PC-3 (cell line): ENCODE data around the gene TSNAX. TPM values are rescaled to one million over a fixed set of nuclear protein-coding genes. Genes with fewer than 3 reads are reported as not detected.
A peak's percentile ranks its signal among the peaks of the same experiment; 100 is the strongest.

Experiments used
- ATAC-seq: fragments of 200-7000 bp; cut with Tn5 transposase; 2 replicates; pipeline ENCODE4 v1.9.1; 2020; ENCODE audit warnings: mild to moderate bottlenecking, moderate library complexity
- BruUV-seq: library from RNA; stranded (reverse); fragments of 400-500 nt; replicated peaks from 2 replicates; lab custom pipeline; 2021; lab: Mats Ljungman, UMichigan
- CTCF ChIA-PET: fragments of 300-600 bp; sonication (Branson Sonifier 250); formaldehyde crosslinking; loops from one replicate; lab custom pipeline; 2022; ENCODE audit warnings: antibody characterized with exemption; lab: Charles Lee
- POLR2A ChIA-PET: fragments of 300-600 bp; sonication (Branson Sonifier 250); formaldehyde crosslinking; loops from one replicate; lab custom pipeline; 2022; ENCODE audit warnings: antibody characterized with exemption; ENCODE audit not compliant: unreplicated experiment; lab: Charles Lee
- DNase-seq: peaks from one replicate; pipeline ENCODE4 v3.0.0-alpha.2; 2015
- H2AFZ ChIP-seq: fragments of 300-600 bp; sonication (generic); 2 replicates; pipeline ENCODE4 v1.6.0; 2016; ENCODE audit warnings: antibody characterized with exemption, low read length
- H3F3A ChIP-seq: fragments of 300-600 bp; sonication (generic); one replicate; pipeline ENCODE4 v1.6.0; 2017; ENCODE audit warnings: antibody characterized with exemption, low read length, control low read depth, mild to moderate bottlenecking; ENCODE audit not compliant: unreplicated experiment
- H3K27ac ChIP-seq: fragments of 300-600 bp; sonication (generic); 2 replicates; pipeline ENCODE4 v1.5.1; 2016; ENCODE audit warnings: mild to moderate bottlenecking, low read length
- H3K27me3 ChIP-seq: fragments of 300-600 bp; sonication (generic); 2 replicates; pipeline ENCODE4 v1.6.1; 2016; ENCODE audit warnings: low read length, mixed read lengths
- H3K36me3 ChIP-seq: fragments of 300-600 bp; sonication (generic); 2 replicates; pipeline ENCODE4 v1.6.1; 2016; ENCODE audit warnings: low read depth, mixed run types, low read length, mixed read lengths
- H3K4me1 ChIP-seq: fragments of 300-600 bp; sonication (generic); 2 replicates; pipeline ENCODE4 v1.5.1; 2016; ENCODE audit warnings: low read length; ENCODE audit not compliant: insufficient read depth
- H3K4me2 ChIP-seq: fragments of 300-600 bp; sonication (generic); 2 replicates; pipeline ENCODE4 v1.6.0; 2016; ENCODE audit warnings: low read length
- H3K4me3 ChIP-seq: fragments of 300-600 bp; sonication (generic); 2 replicates; pipeline ENCODE4 v1.5.1; 2016; ENCODE audit warnings: mild to moderate bottlenecking, low read length, mixed read lengths
- H3K79me2 ChIP-seq: fragments of 300-600 bp; sonication (generic); 2 replicates; pipeline ENCODE4 v1.6.1; 2017; ENCODE audit warnings: low read length, mixed read lengths
- H3K9ac ChIP-seq: fragments of 300-600 bp; sonication (generic); 2 replicates; pipeline ENCODE4 v1.6.0; 2016; ENCODE audit warnings: mild to moderate bottlenecking, low read length
- H3K9me2 ChIP-seq: fragments of 300-600 bp; sonication (generic); replicated peaks from 2 replicates; pipeline ENCODE4 v1.6.1; 2016; ENCODE audit warnings: mixed run types, low read length, mixed read lengths
- H3K9me3 ChIP-seq: fragments of 300-600 bp; sonication (generic); 2 replicates; pipeline ENCODE4 v1.6.1; 2016; ENCODE audit warnings: low read length, mixed read lengths
- H4K20me1 ChIP-seq: fragments of 300-600 bp; sonication (generic); 2 replicates; pipeline ENCODE4 v1.6.1; 2016; ENCODE audit warnings: low read length, mixed read lengths
- CTCF ChIP-seq: fragments of 300-600 bp; sonication (generic); conservative IDR thresholded peaks from 2 replicates; pipeline ENCODE4 v1.5.1; 2017; ENCODE audit warnings: antibody characterized with exemption, low read depth, mild to moderate bottlenecking, low read length
- EZH2 ChIP-seq: fragments of 300-600 bp; sonication (generic); IDR thresholded peaks from one replicate; pipeline ENCODE4 v1.6.1; 2017; ENCODE audit warnings: antibody characterized with exemption, mild to moderate bottlenecking, low read length; ENCODE audit not compliant: unreplicated experiment
- EZH2phosphoT487 ChIP-seq: fragments of 300-600 bp; sonication (generic); IDR thresholded peaks from 2 replicates; pipeline ENCODE4 v1.6.1; 2018; ENCODE audit warnings: mild to moderate bottlenecking, antibody characterized with exemption, low read length, borderline replicate concordance
- intact Hi-C: fragments of 100-400 bp; cut with micrococcal nuclease; formaldehyde crosslinking; loops from 2 replicates; pipeline ENCODE4 v1.9.0; 2023
- total RNA-seq: library from RNA; depleted of rRNA; stranded (reverse); fragments of >200 nt; gene quantifications from 2 replicates; pipeline ENCODE4 v1.2.3, GENCODE V29; 2014

Gene TSNAX
- total RNA-seq, 1 experiment from 2014 or later = 33.1 TPM

DNA sequence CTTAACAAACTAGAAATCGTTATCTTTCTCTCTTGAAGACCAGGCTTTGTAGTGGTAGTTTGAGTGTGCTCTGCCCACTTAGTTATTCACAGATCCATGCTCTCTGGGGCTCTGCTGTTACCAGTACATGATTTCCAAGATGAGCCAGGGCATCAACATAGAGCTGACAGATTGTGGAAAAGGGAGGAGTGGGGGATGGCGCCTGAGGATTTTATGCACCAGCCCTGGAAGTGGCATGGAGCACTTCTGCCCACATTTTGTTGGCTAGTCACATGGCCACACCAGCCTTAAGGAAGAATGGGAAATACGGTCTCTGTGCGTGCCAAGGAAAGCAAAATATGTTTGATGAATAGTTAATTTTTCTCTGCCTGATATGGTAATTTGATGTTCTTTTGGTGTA is 18.2 kb downstream of the TSNAX start:
- Histone ChIP-seq H3K27me3 (no peaks in the 10 kb centered on the region), H2AFZ (no peak overlapping the region), H3K79me2 (no peaks in the 10 kb centered on the region), H3K27ac (no peak overlapping the region), H3K4me3 (no peak overlapping the region), H3K36me3 (peaks cover 18% of the 10 kb centered on the region; the same call in 1 of the 2 replicates), H3K4me2 (no peak overlapping the region), H3K9ac (no peak overlapping the region), H3K4me1 (no peaks in the 10 kb centered on the region), H3K9me3 (no peaks in the 10 kb centered on the region), H3K9me2 (no peaks in the 10 kb centered on the region), H4K20me1 (peaks cover 5% of the 10 kb centered on the region; the same call in 1 of the 2 replicates), H3F3A (no peaks in the 10 kb centered on the region)
- ChIA-PET CTCF (no interaction called here), POLR2A (no interaction called here)
- intact Hi-C loops = no loop called here
- BruUV-seq = no TSS peak
- DNase-seq (no peak), ATAC-seq (no peak)
- TF ChIP-seq CTCF (no peak), EZH2phosphoT487 (no peak), EZH2 (no peak)

- Histone ChIP-seq H3K9me3 (no peaks in the 10 kb centered on the region), H3K27me3 (no peaks in the 10 kb centered on the region), H4K20me1 (peaks cover 5% of the 10 kb centered on the region; the same call in 1 of the 2 replicates), H2AFZ (no peak overlapping the region), H3K4me2 (no peak overlapping the region), H3K4me1 (no peaks in the 10 kb centered on the region), H3K36me3 (no peaks in the 10 kb centered on the region), H3K4me3 (no peak overlapping the region), H3K9me2 (no peaks in the 10 kb centered on the region), H3K79me2 (no peaks in the 10 kb centered on the region), H3K9ac (no peak overlapping the region), H3K27ac (no peak overlapping the region), H3F3A (no peaks in the 10 kb centered on the region)
- DNase-seq = no peak
- BruUV-seq = no TSS peak
- TF ChIP-seq EZH2 = no peak
- TF ChIP-seq EZH2phosphoT487 = no peak
- TF ChIP-seq CTCF = no peak
- ChIA-PET POLR2A (no interaction called here), CTCF (interaction anchor here (0.5 to 0.6 kb wide), 2 partner anchors 184 to 193 kb away, joined by 3 to 8 read pairs; no protein-coding TSS in a partner anchor)
- intact Hi-C loops = loop anchor here (1.0 kb wide), 1 partner anchor 192 kb away; no protein-coding TSS in a partner anchor
- no peak for ATAC-seq
Observed at GRCh38 chr1:231549733-231550447, 21.4 kb downstream of the TSNAX start.

GRCh38 chr1:231550448-231550781 is 21.9 kb downstream of the TSNAX start:
- H3K79me2 ChIP-seq = no peaks in the 10 kb centered on the region
- H2AFZ ChIP-seq = no peak overlapping the region
- H3K27me3 ChIP-seq = no peaks in the 10 kb centered on the region
- no peaks in the 10 kb centered on the region for H3K9me3 ChIP-seq
- H3K36me3 ChIP-seq = 0 out of 2 replicates have a peak, but pooled peaks cover 1% of the 10 kb centered on the region
- ChIA-PET POLR2A (no interaction called here), CTCF (no interaction called here)
- H3K4me3 ChIP-seq = no peak overlapping the region
- ATAC-seq (peak; percentile 76), DNase-seq (peak; percentile 58)
- intact Hi-C loops = loop anchor here (1.0 kb wide), 1 partner anchor 192 kb away; no protein-coding TSS in a partner anchor
- no peak overlapping the region for H3K4me2 ChIP-seq
- TF ChIP-seq EZH2 (no peak), CTCF (peak; percentile 86), EZH2phosphoT487 (no peak)
- H3K9me2 ChIP-seq = no peaks in the 10 kb centered on the region
- no peak overlapping the region for H3K27ac ChIP-seq
- no peaks in the 10 kb centered on the region for H3F3A ChIP-seq
- no peak overlapping the region for H3K9ac ChIP-seq
- H4K20me1 ChIP-seq = peaks cover 5% of the 10 kb centered on the region; the same call in 1 of the 2 replicates
- no TSS peak for BruUV-seq
- no peaks in the 10 kb centered on the region for H3K4me1 ChIP-seq
